SU-DHL-6 (cell line): ENCODE results near the gene NEU1.

Source experiments
- EZH2phosphoT487 ChIP-seq: fragments of 200-600 bp; sonication (generic), shearing (Covaris generic); conservative IDR thresholded peaks from 2 replicates; pipeline ENCODE4 v1.6.1; 2018; ENCODE audit warnings: mild to moderate bottlenecking, antibody characterized with exemption, low read length, moderate library complexity, mixed read lengths
- TF ChIP-seq, protein P1 (sequence below): fragments of 200-600 bp; sonication (generic); IDR thresholded peaks from one replicate; pipeline ENCODE4 v1.5.1; 2017; ENCODE audit warnings: antibody characterized with exemption, mild to moderate bottlenecking, low read length, moderate library complexity; ENCODE audit not compliant: insufficient read depth, poor library complexity, severe bottlenecking

DNA sequence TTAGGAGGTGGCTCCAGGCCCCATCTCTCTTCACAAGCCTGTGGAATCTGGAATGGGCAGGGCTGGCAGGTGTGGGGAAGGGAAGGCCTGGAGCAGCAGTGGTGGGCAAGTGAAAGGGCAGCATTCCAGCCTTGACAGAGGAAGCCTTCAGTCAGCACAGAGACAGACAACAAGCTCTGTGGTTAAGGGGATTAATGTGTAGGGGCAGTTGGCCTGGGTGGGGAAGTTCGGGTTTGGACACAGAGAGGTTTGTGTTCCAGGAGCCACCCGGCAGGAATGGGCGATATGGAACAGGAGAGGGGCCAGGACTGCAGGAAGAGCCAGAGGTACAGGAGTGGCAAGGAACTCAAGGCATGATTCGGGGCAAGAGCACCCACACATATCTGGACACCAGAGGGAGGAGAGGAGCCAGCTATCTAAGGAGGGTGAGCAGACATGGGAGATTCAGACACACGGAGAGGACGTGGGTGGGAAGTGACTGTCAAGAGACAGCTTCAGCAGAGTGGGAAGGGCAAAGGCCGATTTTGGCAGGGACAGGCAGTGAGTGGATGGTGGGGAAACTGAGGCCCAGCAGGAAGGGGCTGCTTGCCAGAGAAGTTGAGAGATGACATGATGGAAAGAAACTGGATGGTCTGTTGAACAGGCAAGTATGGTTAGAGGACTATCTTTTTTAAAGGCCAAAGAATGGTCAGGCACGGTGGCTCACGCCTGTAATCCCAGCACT is 18.7 kb upstream of the NEU1 start:
- TF ChIP-seq, protein P1, sequence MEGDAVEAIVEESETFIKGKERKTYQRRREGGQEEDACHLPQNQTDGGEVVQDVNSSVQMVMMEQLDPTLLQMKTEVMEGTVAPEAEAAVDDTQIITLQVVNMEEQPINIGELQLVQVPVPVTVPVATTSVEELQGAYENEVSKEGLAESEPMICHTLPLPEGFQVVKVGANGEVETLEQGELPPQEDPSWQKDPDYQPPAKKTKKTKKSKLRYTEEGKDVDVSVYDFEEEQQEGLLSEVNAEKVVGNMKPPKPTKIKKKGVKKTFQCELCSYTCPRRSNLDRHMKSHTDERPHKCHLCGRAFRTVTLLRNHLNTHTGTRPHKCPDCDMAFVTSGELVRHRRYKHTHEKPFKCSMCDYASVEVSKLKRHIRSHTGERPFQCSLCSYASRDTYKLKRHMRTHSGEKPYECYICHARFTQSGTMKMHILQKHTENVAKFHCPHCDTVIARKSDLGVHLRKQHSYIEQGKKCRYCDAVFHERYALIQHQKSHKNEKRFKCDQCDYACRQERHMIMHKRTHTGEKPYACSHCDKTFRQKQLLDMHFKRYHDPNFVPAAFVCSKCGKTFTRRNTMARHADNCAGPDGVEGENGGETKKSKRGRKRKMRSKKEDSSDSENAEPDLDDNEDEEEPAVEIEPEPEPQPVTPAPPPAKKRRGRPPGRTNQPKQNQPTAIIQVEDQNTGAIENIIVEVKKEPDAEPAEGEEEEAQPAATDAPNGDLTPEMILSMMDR: no peak
- no peak for TF ChIP-seq EZH2phosphoT487
